Calu3 (cell line): ENCODE results near the gene RAB11B. TPM values are rescaled to one million over a fixed set of nuclear protein-coding genes. Genes with fewer than 3 reads are reported as not detected.

ENCODE experiments used
- BruUV-seq: library from RNA; stranded (reverse); fragments of 400-500 nt; replicated peaks from 2 replicates; lab custom pipeline; 2021; lab: Mats Ljungman, UMichigan
- CTCF ChIA-PET: fragments of 300-600 bp; sonication (Branson Sonifier 250); formaldehyde crosslinking; loops from one replicate; lab custom pipeline; 2022; ENCODE audit warnings: antibody characterized with exemption; lab: Charles Lee
- DNase-seq: peaks from one replicate; pipeline ENCODE4 v3.0.0; 2022
- H3K27ac Mint-ChIP-seq: one replicate; pipeline ENCODE4 v1.8.0; 2022; ENCODE audit warnings: mixed read lengths; ENCODE audit not compliant: unreplicated experiment
- H3K27me3 Mint-ChIP-seq: one replicate; pipeline ENCODE4 v1.8.0; 2022; ENCODE audit warnings: mixed read lengths; ENCODE audit not compliant: unreplicated experiment
- H3K36me3 Mint-ChIP-seq: one replicate; pipeline ENCODE4 v1.8.0; 2022; ENCODE audit warnings: mild to moderate bottlenecking, moderate library complexity, mixed read lengths; ENCODE audit not compliant: insufficient read depth, unreplicated experiment
- H3K4me1 Mint-ChIP-seq: one replicate; pipeline ENCODE4 v1.8.0; 2022; ENCODE audit warnings: mild to moderate bottlenecking, low read depth, mixed read lengths; ENCODE audit not compliant: unreplicated experiment
- H3K4me3 Mint-ChIP-seq: one replicate; pipeline ENCODE4 v1.8.0; 2022; ENCODE audit warnings: mild to moderate bottlenecking, low read depth, moderate library complexity, mixed read lengths; ENCODE audit not compliant: unreplicated experiment
- H3K9me3 Mint-ChIP-seq: one replicate; pipeline ENCODE4 v1.8.0; 2022; ENCODE audit warnings: low read depth, mixed read lengths; ENCODE audit not compliant: unreplicated experiment
- CTCF ChIP-seq: fragments of 200-600 bp; IDR thresholded peaks from one replicate; pipeline ENCODE4 v1.8.0; 2022; ENCODE audit warnings: antibody characterized with exemption; ENCODE audit not compliant: unreplicated experiment
- intact Hi-C: fragments of 100-400 bp; cut with micrococcal nuclease; formaldehyde crosslinking; loops from one replicate; pipeline ENCODE4 v1.10.0; 2022; ENCODE audit not compliant: unreplicated experiment
- total RNA-seq: library from RNA; stranded (reverse); gene quantifications from 2 replicates; pipeline ENCODE4 v1.2.3, GENCODE V29; 2022

The RAB11B gene
- total RNA-seq, 1 experiment from 2014 or later: 57.5 TPM

DNA sequence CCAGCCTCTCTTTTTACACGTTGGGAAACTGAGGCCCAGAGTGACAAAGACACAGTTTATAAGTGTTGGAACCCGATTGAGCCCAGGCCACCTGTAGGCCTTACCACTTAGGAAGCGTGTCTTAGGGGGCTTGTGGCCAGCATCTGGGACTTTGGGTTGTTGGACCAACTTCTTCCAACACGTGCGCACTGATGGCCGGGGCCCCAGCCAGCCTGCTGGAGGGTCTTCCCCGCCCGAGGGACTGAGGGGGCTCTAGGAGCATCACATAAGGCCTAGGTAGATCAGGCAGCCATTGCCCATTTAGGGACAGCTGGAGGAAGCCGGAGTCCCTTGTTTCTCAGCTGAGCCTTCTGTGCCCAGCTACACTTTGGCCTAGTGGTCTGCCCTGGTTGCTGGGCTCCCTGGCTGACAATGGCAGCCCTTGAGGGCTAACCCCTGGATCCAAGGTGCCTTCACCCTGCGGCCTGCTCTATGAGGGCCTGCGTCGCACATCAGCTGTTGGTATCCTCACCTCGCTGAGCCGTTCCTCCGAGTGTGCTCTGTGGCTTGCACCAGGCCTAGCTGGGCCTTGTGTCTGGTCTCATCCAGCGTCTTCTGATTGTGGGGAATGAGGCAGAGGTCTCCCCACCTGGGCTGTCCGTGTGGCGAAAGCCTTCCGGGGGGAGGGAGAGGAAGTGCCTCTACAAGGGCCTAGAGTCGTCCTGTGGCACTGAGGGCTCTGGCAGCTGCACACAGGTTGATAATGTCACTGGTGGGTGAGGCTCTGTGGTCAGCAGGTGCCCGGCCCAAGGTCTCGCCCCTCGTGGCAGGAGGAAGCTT lies 1.2 kb downstream of the RAB11B start:
- Mint-ChIP-seq H3K27ac (no peak overlapping the region), H3K4me1 (no peaks in the 10 kb centered on the region), H3K36me3 (peaks cover 31% of the 10 kb centered on the region), H3K4me3 (peak overlapping the region; percentile 77), H3K9me3 (no peaks in the 10 kb centered on the region), H3K27me3 (no peaks in the 10 kb centered on the region)
- no TSS peak for BruUV-seq
- no peak for TF ChIP-seq CTCF
- intact Hi-C loops: no loop called here
- CTCF ChIA-PET: interaction anchor here (0.6 to 1.5 kb wide), 2 partner anchors 22 to 31 kb away, joined by 3 to 4 read pairs; partner anchors contain the start of gene MARCHF2
- DNase-seq: no peak

DNA sequence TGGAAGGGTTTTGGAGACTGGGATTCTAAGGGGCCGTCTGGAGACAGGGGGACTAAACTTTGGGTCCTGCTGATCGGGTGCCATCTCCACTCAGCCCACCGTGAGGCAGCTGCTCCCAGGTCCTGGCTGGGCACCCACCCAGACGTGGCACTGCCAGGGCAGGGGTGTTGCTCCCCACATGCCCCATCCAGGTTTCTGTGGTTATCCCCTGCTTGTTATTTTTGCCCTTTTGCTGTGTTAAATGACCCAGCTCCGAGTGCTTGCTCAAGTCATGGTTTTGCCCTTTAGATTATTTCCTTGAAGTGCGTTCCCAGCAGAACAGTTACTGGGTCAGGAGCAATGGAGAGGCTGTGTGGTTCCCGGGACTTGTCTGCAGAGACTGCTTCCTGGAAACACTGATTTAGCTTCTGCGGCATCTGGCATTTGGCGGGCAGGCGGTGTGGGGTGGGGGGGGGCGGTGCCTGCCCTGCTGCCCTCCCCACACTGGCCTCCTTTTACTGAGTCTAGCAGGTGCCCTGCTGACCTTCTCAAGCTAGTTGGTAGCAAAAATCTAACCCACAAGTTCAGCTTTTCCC lies 1.9 kb downstream of the RAB11B start:
- Mint-ChIP-seq H3K4me3 (no peak overlapping the region), H3K9me3 (no peaks in the 10 kb centered on the region), H3K27ac (no peak overlapping the region), H3K4me1 (peaks cover 4% of the 10 kb centered on the region), H3K36me3 (peaks cover 31% of the 10 kb centered on the region), H3K27me3 (no peaks in the 10 kb centered on the region)
- intact Hi-C loops: no loop called here
- CTCF ChIA-PET: interaction anchor here (0.6 to 0.7 kb wide), 2 partner anchors 12 to 35 kb away, joined by 3 to 5 read pairs; no protein-coding TSS in a partner anchor
- no peak for TF ChIP-seq CTCF
- DNase-seq: no peak
- BruUV-seq: no TSS peak

DNA sequence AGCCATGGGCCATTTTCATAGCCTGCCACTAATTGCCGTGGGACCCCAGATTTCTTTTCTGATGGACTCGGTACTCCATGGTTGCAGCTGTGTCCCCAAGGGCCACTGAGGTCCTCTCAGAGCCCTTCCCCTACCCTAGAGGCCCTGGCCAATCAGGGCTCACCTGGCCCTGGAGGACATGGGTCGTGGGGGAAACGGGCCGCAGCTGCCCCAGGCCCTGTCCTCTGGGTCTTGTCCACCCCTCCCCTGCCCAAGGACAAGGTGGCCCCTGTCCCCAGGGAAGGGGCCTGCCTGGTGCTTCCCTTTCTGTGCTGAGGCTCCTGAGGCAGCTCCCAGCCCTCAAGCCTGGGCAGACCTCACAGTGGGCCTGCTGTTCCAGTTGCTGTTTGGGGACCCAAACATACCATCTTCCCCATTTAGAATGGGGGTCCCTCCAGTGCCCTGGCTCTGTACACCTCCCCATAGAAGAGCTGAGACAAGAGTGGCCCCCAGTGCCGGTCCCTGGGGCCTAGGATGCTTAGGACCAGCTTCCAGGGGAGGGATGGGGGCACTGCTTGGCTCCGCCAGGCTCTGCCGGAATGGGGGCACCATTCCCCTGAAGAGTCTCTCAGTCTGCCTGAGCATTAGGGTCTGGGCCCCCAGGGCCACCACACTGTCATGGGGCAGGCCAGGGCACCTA lies 3.2 kb downstream of the RAB11B start:
- intact Hi-C loops: no loop called here
- no peak for DNase-seq
- Mint-ChIP-seq H3K9me3 (no peaks in the 10 kb centered on the region), H3K4me3 (no peak overlapping the region), H3K27me3 (no peaks in the 10 kb centered on the region), H3K27ac (no peak overlapping the region), H3K36me3 (peaks cover 26% of the 10 kb centered on the region), H3K4me1 (peaks cover 7% of the 10 kb centered on the region)
- TF ChIP-seq CTCF: no peak
- CTCF ChIA-PET: no interaction called here
- BruUV-seq: no TSS peak

- CTCF ChIA-PET: no interaction called here
- no peak for DNase-seq
- Mint-ChIP-seq H3K4me1 (peaks cover 7% of the 10 kb centered on the region), H3K4me3 (no peak overlapping the region), H3K27me3 (no peaks in the 10 kb centered on the region), H3K36me3 (peaks cover 22% of the 10 kb centered on the region), H3K27ac (no peak overlapping the region), H3K9me3 (no peaks in the 10 kb centered on the region)
- no peak for TF ChIP-seq CTCF
- no TSS peak for BruUV-seq
- intact Hi-C loops: no loop called here
Measured at GRCh38 chr19:8393871-8394250, 3.7 kb downstream of the RAB11B start.
